Measurements from ENCODE around the gene CADPS.

Gene CADPS

DNA sequence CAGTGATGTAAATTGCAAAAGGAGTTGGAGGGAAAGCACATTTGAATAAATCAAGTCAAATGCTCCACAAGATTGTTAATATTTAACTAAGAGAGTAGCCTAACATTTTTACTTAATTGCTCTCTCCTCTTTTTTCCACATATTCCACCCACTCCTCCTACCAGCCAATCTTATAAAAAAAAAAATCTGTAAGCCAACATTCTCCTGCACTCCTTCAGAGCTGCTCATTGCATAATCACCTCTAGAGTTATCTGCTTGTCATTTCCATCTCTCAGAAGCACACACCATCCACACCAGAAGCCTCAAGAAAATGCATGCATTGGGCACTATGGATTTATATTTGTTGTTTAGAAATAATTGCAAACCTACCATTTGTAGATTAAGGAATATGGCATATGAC, 64.1 kb downstream of the CADPS start:
- no peak for DNase-seq (ENCODE audit: low read depth)

DNA sequence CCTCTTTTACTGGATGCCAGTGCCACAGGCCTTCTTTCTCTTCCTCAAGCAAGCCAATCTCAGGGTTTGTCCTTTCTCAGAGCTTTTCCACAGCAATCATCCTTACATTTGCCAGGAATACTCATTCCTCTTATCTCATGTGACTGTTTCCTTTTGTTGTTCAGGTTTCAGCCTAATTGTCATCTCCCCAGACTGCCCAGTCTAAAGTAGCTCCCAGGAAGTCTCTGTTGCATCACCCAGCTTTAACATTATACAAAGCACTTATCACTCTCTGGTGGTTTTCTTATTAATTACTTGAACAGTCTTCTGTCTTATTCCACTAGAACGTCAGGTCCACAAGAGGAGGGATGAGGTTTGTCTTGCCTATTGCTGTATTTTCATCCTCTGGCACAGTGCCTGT, 65.8 kb downstream of the CADPS start:
- no peak for DNase-seq (ENCODE audit: low read depth)

- DNase-seq (ENCODE audit: low read depth) = no peak
Measured at GRCh38 chr3:62805580-62806277, 69.5 kb downstream of the CADPS start.

- no peak for DNase-seq (ENCODE audit: low read depth)
Measured at GRCh38 chr3:62805106-62805505, 70.1 kb downstream of the CADPS start.

- no peak for DNase-seq (ENCODE audit: low read depth)
Measured at GRCh38 chr3:62803276-62803675, 71.9 kb downstream of the CADPS start.

DNA sequence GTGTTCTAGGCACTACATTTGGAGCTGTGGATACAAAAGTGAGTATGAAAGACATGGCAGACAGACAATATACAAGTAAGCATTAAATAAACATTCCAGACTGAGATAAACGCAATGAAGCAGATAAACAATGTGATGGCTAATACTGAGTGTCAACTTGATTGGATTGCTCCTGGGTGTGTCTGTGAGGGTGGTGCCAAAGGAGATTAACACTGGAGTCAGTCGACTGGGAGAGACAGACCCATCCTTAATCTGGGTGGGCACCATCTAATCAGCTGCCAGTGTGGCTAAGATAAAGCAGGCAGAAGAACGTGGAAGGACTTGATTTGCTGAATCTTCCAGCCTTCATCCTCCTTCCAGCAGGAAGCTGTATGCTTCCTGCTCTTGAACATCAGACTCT, 77.2 kb downstream of the CADPS start:
- DNase-seq (ENCODE audit: low read depth) = no peak

GRCh38 chr3:62797132-62797531, 78.1 kb downstream of the CADPS start:
- DNase-seq (ENCODE audit: low read depth) = no peak

GRCh38 chr3:62795978-62796657, 79.1 kb downstream of the CADPS start:
- DNase-seq (ENCODE audit: low read depth) = no peak

DNA sequence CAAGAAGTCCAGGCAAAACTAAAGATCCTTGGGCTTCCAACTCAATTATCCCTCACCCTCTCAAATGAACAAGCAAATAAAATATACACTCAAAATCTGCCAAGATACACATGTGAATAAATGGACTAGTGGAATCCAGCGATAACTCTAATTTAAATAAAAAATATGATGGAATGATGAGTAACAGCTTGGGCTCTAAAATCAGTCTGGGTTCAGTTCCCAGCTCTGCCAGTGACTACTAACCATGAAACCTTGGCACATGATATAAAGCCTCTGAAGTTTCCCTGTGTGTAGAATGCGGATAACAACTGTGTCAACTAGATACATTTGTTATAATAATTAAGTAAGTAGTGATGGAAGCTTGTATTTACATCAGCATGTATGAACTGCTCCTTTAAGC, 81.3 kb downstream of the CADPS start:
- no peak for DNase-seq (ENCODE audit: low read depth)

DNA sequence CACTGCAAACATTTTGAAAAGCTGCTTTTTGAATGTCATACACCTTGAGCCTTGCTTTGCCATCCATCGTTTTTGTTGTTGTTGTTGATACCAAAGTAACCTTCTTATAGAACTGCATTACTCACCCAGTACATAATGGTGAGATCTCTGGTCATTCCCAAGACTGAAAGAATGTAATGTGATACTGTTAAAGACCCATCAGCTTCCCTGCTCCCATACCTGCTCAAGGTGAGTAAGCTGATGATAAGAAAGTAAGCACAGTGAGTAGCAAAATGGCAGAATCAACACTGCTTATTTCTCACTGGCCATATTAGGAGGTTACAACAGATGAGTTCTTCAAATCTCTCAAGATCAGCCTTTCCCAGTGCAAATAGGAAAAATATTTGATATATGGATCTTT, 89.8 kb downstream of the CADPS start:
- DNase-seq (ENCODE audit: low read depth) = no peak

GRCh38 chr3:62781121-62781520, 94.1 kb downstream of the CADPS start:
- no peak for DNase-seq (ENCODE audit: low read depth)

DNA sequence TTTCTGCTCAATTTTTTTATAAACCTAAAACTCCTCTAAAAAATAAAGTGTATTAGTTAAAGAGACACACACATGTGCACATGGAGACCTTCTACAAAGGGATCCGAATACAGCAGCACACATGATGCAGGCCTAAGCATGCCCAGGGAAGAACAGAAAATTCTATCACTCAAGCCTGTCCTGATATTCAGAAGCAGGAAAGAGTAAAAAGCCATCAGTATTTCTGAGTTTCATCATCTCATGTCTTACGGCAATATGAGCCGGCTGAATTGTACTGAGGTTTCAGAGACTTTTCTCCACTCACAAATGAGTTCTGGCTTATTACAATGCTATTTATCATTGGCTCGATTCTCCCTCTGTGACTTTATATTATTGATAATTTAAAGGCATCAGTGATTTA, 97.5 kb downstream of the CADPS start:
- DNase-seq (ENCODE audit: low read depth) = no peak

DNA sequence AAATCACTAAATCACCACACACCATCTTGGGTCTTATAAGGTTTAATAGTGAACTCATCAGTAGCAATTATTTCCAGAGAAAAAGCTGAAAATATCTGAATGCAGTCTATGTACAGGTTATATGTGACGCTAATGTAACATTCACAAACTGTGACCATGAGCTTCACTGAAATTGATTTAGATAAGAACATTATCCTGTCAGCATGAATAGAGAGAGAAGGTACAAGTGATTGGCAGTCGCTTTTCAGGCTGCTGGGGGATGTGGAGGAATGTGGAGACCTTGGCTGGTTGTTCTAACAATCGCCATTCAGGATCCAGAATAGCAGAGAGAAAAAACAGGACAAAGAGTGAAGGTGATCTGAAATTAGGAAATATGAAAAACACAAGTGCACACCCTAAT, 98.1 kb downstream of the CADPS start:
- DNase-seq (ENCODE audit: low read depth) = no peak

DNA sequence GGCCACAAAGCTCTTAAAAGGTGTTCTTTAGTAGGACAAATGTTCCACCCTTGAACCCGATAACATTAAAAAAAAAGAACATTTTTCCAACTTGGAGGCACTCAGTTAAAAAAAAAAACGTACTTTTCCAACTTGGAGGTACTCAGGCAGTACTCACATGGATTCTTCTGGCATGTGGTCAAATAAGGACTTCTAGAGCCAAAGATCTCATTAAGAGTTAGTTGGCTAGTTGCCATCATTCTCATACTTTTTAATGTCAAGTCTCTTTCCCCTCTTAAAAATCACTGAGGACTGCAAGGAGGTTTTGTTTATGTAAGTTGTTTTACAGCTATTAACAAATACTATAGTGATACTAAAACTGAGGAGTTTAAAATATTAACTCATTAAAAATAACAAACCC, 101.0 kb downstream of the CADPS start:
- DNase-seq (ENCODE audit: low read depth) = peak; percentile 1

GRCh38 chr3:62771331-62772072, 103.7 kb downstream of the CADPS start:
- no peak for DNase-seq (ENCODE audit: low read depth)

DNA sequence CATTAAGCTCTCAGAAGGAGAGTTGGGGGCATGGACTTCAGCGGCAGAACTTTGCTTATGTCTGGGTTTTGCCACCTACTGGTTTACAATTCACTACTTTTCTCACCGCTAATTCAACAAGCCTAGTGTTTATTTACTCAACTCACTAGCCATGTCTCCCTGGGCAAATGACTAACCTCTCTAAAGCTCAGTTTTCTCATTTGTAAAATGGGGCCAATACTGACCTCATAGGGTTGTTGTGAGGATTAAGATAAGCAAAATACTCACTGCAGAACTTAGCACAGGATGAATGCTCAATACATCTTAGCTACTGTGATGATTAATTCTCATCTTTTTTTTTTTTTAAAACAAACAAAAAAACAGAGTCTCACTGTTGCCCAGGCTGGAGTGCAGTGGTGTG, 106.3 kb downstream of the CADPS start:
- DNase-seq (ENCODE audit: low read depth) = no peak

DNA sequence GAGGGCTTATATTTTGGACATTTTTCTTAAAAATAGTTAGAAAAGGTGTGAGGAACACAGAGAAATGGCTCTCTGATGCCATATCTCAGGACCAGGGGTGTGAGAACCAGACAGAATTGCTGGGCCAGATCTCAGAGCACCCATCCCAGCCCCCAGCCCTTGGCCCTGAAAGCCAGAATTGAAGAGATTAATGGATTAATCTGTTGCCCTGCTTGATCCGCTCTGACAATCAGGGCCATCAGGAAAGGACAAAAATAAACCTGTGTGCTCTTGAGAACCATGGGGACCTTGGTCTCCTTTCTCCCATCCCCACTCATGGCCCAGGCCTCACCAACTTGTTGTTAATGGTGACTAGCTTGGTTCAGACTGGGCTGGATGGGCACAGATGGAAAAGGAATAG, 113.5 kb downstream of the CADPS start:
- no peak for DNase-seq (ENCODE audit: low read depth)

GRCh38 chr3:62761311-62761710, 113.9 kb downstream of the CADPS start:
- DNase-seq (ENCODE audit: low read depth) = no peak

DNA sequence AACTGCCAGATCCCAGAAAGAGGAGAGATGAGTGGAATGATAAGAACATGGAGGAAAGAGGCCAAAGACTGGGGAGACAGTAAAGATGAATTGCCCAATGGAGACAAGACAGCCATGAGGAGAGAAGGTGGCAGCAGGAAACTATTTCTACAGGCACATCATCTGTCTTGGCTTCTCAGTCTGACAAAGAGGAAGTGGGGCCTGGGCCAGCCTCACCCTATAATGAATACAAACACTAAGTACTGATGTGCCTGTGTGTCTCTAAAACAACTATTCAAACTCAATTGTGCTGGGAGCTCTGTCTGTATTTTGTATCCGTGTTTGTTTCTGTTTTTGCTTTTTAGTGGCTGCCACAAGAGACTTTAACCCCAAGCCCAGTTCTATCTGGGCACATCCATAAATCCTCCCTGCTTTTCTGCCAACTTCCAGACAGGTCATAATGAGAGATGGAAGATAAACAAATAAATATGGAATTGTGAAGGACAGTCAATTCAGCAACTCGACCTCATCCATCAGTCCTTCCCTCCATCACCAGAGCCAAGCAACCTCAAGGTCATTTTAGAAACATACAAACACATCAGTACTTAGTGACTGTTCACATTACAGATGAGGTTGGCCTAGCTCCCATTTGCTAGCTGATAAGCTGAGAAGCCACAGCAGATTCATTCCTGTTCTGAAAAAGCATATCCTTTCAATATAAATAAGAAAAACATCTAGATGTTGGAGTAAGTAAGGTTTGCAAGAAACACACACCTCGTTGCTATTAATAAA, 116.7 kb downstream of the CADPS start:
- no peak for DNase-seq (ENCODE audit: low read depth)

DNA sequence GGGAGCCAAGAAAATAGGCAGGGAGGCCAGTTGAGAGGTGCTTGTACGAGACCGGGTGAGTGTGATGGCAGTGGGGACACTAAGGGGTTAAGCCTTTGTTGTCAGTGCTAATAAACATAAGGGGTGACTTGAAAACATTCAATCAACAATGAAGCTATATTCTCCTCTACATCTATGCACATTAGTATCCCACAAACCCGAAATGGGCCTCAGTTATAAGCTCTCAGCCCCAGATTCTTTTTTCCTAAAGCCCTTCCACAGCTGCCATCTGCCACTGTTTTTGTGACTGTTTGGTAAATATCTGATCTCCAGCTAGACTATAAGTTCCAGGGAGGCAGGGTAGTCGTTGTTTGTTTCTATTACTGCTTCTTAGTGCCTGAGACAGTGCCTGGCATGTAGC, 118.2 kb downstream of the CADPS start:
- no peak for DNase-seq (ENCODE audit: low read depth)

DNA sequence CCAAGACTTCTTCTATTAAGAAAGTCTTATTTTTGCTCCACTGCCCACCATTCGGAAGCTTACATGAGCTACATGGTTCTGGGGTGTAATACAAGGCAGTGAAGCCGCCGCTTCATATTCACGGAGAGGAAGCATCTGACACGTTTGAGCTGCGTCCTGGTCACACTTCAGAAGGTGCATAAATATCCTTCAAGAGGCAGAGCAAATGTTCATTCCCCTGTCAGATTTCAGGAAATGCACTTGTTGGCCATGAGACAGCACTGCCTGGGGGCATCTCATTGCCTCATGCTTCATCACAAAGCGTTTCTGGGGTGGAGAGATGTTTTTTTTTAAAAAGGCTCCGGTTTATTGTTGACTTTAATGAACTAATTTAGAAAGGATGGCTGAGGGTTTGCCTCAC, 119.9 kb downstream of the CADPS start:
- peak; percentile 41 for DNase-seq (ENCODE audit: low read depth)

- DNase-seq (ENCODE audit: low read depth) = no peak
Measured at GRCh38 chr3:62749657-62750056, 125.6 kb downstream of the CADPS start.

- DNase-seq (ENCODE audit: low read depth) = no peak
Measured at GRCh38 chr3:62749130-62749529, 126.1 kb downstream of the CADPS start.

Data from EH (cell line).